DND-41 (cell line): ENCODE data around the gene ABCA7.

Experiments
- CTCF ChIP-seq: IDR thresholded peaks from 2 replicates; pipeline ENCODE4 v1.5.1; 2012; ENCODE audit warnings: borderline replicate concordance, low read length, moderate library complexity, mild to moderate bottlenecking; ENCODE audit not compliant: poor library complexity, severe bottlenecking; ENCODE audit errors: extremely low read depth
- EZH2 ChIP-seq: IDR thresholded peaks from 3 replicates; pipeline ENCODE4 v1.6.1; 2012; ENCODE audit warnings: borderline replicate concordance, low read depth, mild to moderate bottlenecking, moderate library complexity, low read length, inconsistent platforms; ENCODE audit not compliant: severe bottlenecking

- TF ChIP-seq CTCF (no peak), EZH2 (no peak)
These were observed 29.8 kb upstream of the ABCA7 start for GRCh38 chr19:1009981-1010538.
